GM06990 (cell line): ENCODE data around the gene LACTB.

Source experiments
- DNase-seq: peaks from one replicate; pipeline ENCODE4 v3.0.0-alpha.2; 2011; ENCODE audit not compliant: insufficient read length; ENCODE audit errors: extremely low read depth
- H3K27me3 ChIP-seq: replicated peaks from 2 replicates; pipeline ENCODE4 v1.6.0; 2011; ENCODE audit warnings: low read length; ENCODE audit not compliant: control insufficient read depth, insufficient read depth
- H3K36me3 ChIP-seq: 2 replicates; pipeline ENCODE4 v1.5.1; 2011; ENCODE audit warnings: low read length; ENCODE audit not compliant: control insufficient read depth, insufficient read depth
- H3K4me3 ChIP-seq: replicated peaks from 2 replicates; pipeline ENCODE4 v1.5.1; 2011; ENCODE audit warnings: low read depth, mild to moderate bottlenecking, control low read depth, low read length
- TF ChIP-seq, protein P1 (sequence below): IDR thresholded peaks from 2 replicates; pipeline ENCODE4 v1.5.1; 2011; ENCODE audit warnings: low read length, control low read depth, mild to moderate bottlenecking, inconsistent platforms; ENCODE audit not compliant: insufficient read depth, poor library complexity, severe bottlenecking

LACTB gene

DNA sequence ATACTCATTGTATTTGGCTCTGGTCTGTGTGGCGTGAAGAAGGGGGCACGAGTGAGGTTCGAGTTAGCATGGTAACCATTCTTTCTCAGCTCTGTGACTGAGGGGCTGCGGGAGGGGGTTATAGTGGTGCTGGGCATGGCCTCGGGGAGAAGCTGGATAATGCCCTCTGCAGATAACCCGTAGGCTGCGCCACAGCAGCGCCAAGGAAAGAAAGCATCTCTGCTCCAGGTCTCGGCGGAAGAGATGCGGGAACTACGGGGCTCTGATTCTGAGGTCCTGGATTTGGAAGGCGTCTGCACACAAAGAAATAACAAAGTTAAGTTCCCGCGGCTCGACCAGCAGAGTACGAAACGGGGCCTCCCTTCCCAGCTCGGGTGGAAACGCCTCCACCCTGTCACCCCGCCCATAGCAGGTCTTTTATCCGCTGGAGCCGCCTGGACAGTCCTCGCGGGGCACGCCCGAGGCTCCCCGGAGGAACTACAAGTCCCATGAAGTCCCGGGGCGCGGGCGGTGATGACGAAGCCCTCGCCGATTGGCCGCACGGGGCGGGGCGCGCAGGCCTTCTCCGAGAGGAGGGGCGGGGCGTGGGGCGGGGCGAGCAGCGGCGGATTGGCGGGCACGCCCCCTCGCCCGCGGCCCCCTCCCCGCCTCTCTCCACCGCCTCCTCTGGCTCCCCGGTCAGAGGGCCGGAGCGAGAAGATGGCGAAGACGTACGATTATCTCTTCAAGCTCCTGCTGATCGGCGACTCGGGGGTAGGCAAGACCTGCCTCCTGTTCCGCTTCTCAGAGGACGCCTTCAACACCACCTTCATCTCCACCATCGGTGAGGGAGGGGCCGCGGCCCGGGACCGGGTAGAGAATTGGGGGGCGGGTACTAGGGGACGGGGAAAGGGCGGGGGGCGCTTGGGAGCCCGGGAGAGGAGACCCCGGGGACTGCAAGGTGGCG is 67.5 kb downstream of the LACTB start, which contains the start of gene RAB8B:
TSS of gene RAB8B (plus strand) at position 681 of the 946 bp plus-strand sequence. CDS start at position 700, 19 bp downstream.
- peak; percentile 93 for DNase-seq
- Histone ChIP-seq H3K4me3 (peak within 1 kb of the TSS; percentile 84), H3K27me3 (no peaks in the 10 kb centered on the region), H3K36me3 (no peaks in the 10 kb centered on the region)
- TF ChIP-seq, protein P1, sequence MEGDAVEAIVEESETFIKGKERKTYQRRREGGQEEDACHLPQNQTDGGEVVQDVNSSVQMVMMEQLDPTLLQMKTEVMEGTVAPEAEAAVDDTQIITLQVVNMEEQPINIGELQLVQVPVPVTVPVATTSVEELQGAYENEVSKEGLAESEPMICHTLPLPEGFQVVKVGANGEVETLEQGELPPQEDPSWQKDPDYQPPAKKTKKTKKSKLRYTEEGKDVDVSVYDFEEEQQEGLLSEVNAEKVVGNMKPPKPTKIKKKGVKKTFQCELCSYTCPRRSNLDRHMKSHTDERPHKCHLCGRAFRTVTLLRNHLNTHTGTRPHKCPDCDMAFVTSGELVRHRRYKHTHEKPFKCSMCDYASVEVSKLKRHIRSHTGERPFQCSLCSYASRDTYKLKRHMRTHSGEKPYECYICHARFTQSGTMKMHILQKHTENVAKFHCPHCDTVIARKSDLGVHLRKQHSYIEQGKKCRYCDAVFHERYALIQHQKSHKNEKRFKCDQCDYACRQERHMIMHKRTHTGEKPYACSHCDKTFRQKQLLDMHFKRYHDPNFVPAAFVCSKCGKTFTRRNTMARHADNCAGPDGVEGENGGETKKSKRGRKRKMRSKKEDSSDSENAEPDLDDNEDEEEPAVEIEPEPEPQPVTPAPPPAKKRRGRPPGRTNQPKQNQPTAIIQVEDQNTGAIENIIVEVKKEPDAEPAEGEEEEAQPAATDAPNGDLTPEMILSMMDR: no peak

DNA sequence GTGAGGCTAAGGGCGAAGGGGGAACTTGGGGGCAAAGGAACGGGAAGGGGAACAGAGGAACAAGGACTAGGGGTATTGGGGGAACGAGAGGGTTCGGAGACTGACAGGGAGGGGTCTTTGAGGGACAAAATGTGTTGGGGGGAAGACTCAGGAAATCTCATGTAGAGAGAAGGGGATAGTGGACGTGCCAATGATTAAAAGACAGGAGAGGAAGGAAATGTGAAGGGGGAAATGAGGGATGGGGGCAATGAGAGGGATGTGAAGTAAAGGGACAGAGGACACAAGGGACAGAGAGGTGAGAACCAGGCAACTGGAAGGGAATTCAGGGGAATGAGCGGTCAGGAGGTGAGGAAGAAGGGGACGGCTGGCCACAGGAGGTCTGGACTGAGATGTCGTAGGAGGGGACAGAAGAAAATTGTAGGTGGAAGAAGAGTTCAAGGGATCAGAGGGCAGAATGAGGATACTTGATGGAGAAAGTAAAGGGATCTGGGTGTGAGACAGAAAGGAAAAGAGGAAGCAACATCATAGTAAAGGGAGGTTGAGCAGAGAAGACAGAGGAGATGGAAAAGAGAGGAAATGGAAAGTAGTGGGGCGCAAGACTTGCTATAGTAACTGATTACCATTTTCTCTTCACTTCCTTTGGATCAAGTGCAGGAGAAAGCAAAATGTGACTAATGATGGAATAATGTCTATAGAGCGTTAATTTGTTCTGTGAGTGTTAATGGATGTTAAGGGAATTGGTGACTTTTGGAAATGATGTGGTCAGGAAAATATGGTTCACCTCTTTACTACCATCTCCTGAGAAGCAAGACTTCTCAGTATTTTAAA is 68.5 kb downstream of the LACTB start:
- no peak for DNase-seq
- Histone ChIP-seq H3K27me3 (no peaks in the 10 kb centered on the region), H3K36me3 (no peaks in the 10 kb centered on the region), H3K4me3 (peak overlapping the region; percentile 76)
- TF ChIP-seq, protein P1: no peak

DNA sequence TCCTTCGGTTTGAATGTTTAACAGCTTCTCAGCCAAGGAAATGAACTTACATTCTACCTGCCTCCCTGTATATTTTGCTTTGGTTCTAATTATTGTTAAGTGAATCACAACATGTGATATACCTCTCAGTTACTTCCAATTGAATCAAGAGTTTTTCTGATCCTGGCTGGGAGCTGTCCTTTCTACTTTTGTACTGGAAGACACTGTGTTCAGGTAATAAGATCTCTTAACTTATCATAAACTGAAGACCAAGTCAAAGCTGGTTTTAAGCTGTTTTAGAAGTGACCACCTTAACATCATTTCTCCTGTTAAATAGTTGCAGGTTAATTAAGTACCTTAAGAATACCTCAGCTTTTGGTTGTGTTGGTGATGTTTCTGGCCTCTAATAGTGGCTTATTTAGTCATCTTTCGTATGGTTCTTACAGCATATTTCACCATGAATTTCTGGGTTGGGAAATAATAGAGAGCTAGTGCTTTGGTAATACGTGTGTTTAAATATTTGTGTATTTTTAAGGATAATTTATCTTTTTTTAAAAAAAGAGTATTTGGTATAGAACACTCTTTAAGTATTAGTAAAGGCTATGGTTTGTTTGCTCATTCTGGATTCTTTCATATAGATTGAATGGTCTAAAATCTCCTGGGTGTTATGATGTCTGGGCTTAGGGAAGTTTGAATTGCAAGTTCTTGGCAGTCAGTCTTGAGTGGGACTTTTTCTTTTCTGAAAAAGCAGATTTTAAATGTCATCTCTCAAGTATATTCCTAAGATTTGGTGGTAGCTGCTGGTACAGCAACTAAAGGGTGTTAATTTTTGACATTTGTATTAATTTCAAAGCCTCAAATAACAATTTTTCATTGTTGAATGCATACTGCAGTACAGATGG is 69.3 kb downstream of the LACTB start:
- TF ChIP-seq, protein P1: no peak
- no peak for DNase-seq
- H3K27me3 ChIP-seq: no peaks in the 10 kb centered on the region
- peak overlapping the region; percentile 76 for H3K4me3 ChIP-seq
- H3K36me3 ChIP-seq: no peaks in the 10 kb centered on the region
